Fibroblast of the aortic adventitia (primary cell): ENCODE measurements around the gene KLHDC9. TPM values are rescaled to one million over a fixed set of nuclear protein-coding genes. Genes with fewer than 3 reads are reported as not detected.

ENCODE experiments used
- DNase-seq: peaks from one replicate; pipeline ENCODE4 v3.0.0-alpha.2; 2010; ENCODE audit warnings: low read depth
- H3K4me3 ChIP-seq: 2 replicates; pipeline ENCODE4 v1.5.1; 2011; ENCODE audit warnings: low read depth, mild to moderate bottlenecking, control low read depth, low read length, moderate library complexity
- CTCF ChIP-seq: IDR thresholded peaks from 2 replicates; pipeline ENCODE4 v1.5.1; 2011; ENCODE audit warnings: mild to moderate bottlenecking, low read length, control low read depth, inconsistent platforms; ENCODE audit not compliant: insufficient read depth
- total RNA-seq: library from RNA; depleted of rRNA; stranded (reverse); fragments of >200 nt; gene quantifications from 2 replicates; pipeline ENCODE4 v1.2.3, GENCODE V29; 2012; ENCODE audit warnings: low replicate concordance

Gene KLHDC9
- total RNA-seq, 1 donor: 0.90 TPM

GRCh38 chr1:161070761-161071160, 27.4 kb upstream of the KLHDC9 start:
- no peak overlapping the region for H3K4me3 ChIP-seq
- TF ChIP-seq CTCF: no peak
- DNase-seq: no peak

GRCh38 chr1:161071886-161072371, 26.2 kb upstream of the KLHDC9 start:
- peak; percentile 72 for TF ChIP-seq CTCF
- DNase-seq: peak; percentile 69
- H3K4me3 ChIP-seq: no peak overlapping the region

GRCh38 chr1:161072751-161073449, 25.3 kb upstream of the KLHDC9 start:
- no peak overlapping the region for H3K4me3 ChIP-seq
- no peak for TF ChIP-seq CTCF
- no peak for DNase-seq

- no peak overlapping the region for H3K4me3 ChIP-seq
- no peak for TF ChIP-seq CTCF
- DNase-seq: no peak
These were observed 24.6 kb upstream of the KLHDC9 start for GRCh38 chr1:161073474-161074121.

GRCh38 chr1:161074676-161075368, 23.3 kb upstream of the KLHDC9 start:
- H3K4me3 ChIP-seq: no peak overlapping the region
- no peak for DNase-seq
- no peak for TF ChIP-seq CTCF

- DNase-seq: no peak
- no peak overlapping the region for H3K4me3 ChIP-seq
- no peak for TF ChIP-seq CTCF
These were observed 21.8 kb upstream of the KLHDC9 start for GRCh38 chr1:161076410-161076809.
